Activated CD8-positive, alpha-beta memory T cell treated with anti-CD3 and anti-CD28 coated beads, Interleukin-2, amount 50 U/mL, for 48 hours (primary cell): Measurements from ENCODE around the gene SLC12A3.

Source experiments
- DNase-seq: peaks from one replicate; pipeline ENCODE4 v3.0.0-alpha.2; 2020

SLC12A3 gene

GRCh38 chr16:56864960-56865359 lies at the start of gene SLC12A3:
Gene SLC12A3 (plus strand): TSS chr16:56865207. CDS start chr16:56865236, 29 bp downstream.
- DNase-seq, result no peak

GRCh38 chr16:56815721-56816120 lies 49.3 kb upstream of the SLC12A3 start:
- DNase-seq, result no peak

GRCh38 chr16:56817056-56817455 lies 48.0 kb upstream of the SLC12A3 start:
- no peak for DNase-seq

GRCh38 chr16:56817938-56818337 lies 47.1 kb upstream of the SLC12A3 start:
- DNase-seq, result no peak

- no peak for DNase-seq
Observed at GRCh38 chr16:56823081-56823733, 41.8 kb upstream of the SLC12A3 start.

- no peak for DNase-seq
Observed at GRCh38 chr16:56824331-56824730, 40.7 kb upstream of the SLC12A3 start.

- no peak for DNase-seq
Observed at GRCh38 chr16:56824804-56825203, 40.2 kb upstream of the SLC12A3 start.

GRCh38 chr16:56825826-56826225 lies 39.2 kb upstream of the SLC12A3 start:
- no peak for DNase-seq

GRCh38 chr16:56828647-56829046 lies 36.4 kb upstream of the SLC12A3 start:
- no peak for DNase-seq

GRCh38 chr16:56830669-56831068 lies 34.3 kb upstream of the SLC12A3 start:
- DNase-seq, result no peak

- DNase-seq, result no peak
Observed at GRCh38 chr16:56832768-56833167, 32.2 kb upstream of the SLC12A3 start.

GRCh38 chr16:56833243-56833970 lies 31.6 kb upstream of the SLC12A3 start:
- DNase-seq, result no peak

GRCh38 chr16:56835320-56835719 lies 29.7 kb upstream of the SLC12A3 start:
- DNase-seq, result no peak

GRCh38 chr16:56836410-56837230 lies 28.4 kb upstream of the SLC12A3 start:
- DNase-seq, result no peak

GRCh38 chr16:56838622-56839337 lies 26.2 kb upstream of the SLC12A3 start:
- DNase-seq, result no peak

GRCh38 chr16:56841233-56841632 lies 23.8 kb upstream of the SLC12A3 start:
- peak; percentile 25 for DNase-seq

- DNase-seq, result peak; percentile 39
Observed at GRCh38 chr16:56841659-56842058, 23.3 kb upstream of the SLC12A3 start.

GRCh38 chr16:56842133-56842532 lies 22.9 kb upstream of the SLC12A3 start:
- DNase-seq, result peak; percentile 23

- DNase-seq, result no peak
Observed at GRCh38 chr16:56844056-56844455, 21.0 kb upstream of the SLC12A3 start.

GRCh38 chr16:56847173-56847910 lies 17.7 kb upstream of the SLC12A3 start:
- DNase-seq, result no peak

GRCh38 chr16:56848029-56848936 lies 16.7 kb upstream of the SLC12A3 start:
- no peak for DNase-seq
